Measurements from ENCODE around the gene ATP11A.
"Not testable (repeated sequence)": the region's sequence is repeated elsewhere in the genome, so short reads cannot be mapped to it uniquely, and the experiment has no call there.

The ATP11A gene

GRCh38 chr13:112870737-112871287, 181.0 kb downstream of the ATP11A start:
- no peak for DNase-seq

GRCh38 chr13:112871742-112872141, 181.9 kb downstream of the ATP11A start:
- no peak for DNase-seq

- DNase-seq = not testable (repeated sequence)
Observed at GRCh38 chr13:112872657-112873631, 183.1 kb downstream of the ATP11A start.

- peak; percentile 77 for DNase-seq
Observed at GRCh38 chr13:112873851-112874750, 184.3 kb downstream of the ATP11A start.

- DNase-seq = no peak
Observed at GRCh38 chr13:112874751-112875300, 185.0 kb downstream of the ATP11A start.

- DNase-seq = no peak
Observed at GRCh38 chr13:112875627-112876026, 185.8 kb downstream of the ATP11A start.

- no peak for DNase-seq
Observed at GRCh38 chr13:112876305-112877000, 186.6 kb downstream of the ATP11A start.

- no peak for DNase-seq
Observed at GRCh38 chr13:112877066-112877465, 187.2 kb downstream of the ATP11A start.

- DNase-seq = no peak
Observed at GRCh38 chr13:112877539-112877938, 187.7 kb downstream of the ATP11A start.

GRCh38 chr13:112877976-112878955, 188.4 kb downstream of the ATP11A start:
- no peak for DNase-seq

- DNase-seq = no peak
Observed at GRCh38 chr13:112879283-112879833, 189.5 kb downstream of the ATP11A start.

GRCh38 chr13:112880221-112880641, 190.4 kb downstream of the ATP11A start:
- no peak for DNase-seq

GRCh38 chr13:112880976-112881540, 191.2 kb downstream of the ATP11A start:
- DNase-seq = no peak

GRCh38 chr13:112881656-112882554, 192.1 kb downstream of the ATP11A start:
- no peak for DNase-seq

- DNase-seq = no peak
Observed at GRCh38 chr13:112882555-112883024, 192.8 kb downstream of the ATP11A start.

- DNase-seq = no peak
Observed at GRCh38 chr13:112883241-112883945, 193.6 kb downstream of the ATP11A start.

GRCh38 chr13:112884700-112885099, 194.9 kb downstream of the ATP11A start:
- DNase-seq = not testable (repeated sequence)

- no peak for DNase-seq
Observed at GRCh38 chr13:112885242-112885781, 195.5 kb downstream of the ATP11A start.

Data from NCI-H1694 (cell line).